Limb (tissue), 2 donors: Measurements from ENCODE around the gene NFE2L2.
"Not testable (repeated sequence)": the region's sequence is repeated elsewhere in the genome, so short reads cannot be mapped to it uniquely, and the experiment has no call there.

ENCODE experiments used
- DNase-seq, 2 donors: peaks; one replicate each; pipeline ENCODE4 v3.0.0-alpha.2; 2016; ENCODE audit errors: extremely low spot score in 2 of 2

Gene NFE2L2

GRCh38 chr2:177237932-177238331, 26.6 kb downstream of the NFE2L2 start:
- no peak for DNase-seq

DNA sequence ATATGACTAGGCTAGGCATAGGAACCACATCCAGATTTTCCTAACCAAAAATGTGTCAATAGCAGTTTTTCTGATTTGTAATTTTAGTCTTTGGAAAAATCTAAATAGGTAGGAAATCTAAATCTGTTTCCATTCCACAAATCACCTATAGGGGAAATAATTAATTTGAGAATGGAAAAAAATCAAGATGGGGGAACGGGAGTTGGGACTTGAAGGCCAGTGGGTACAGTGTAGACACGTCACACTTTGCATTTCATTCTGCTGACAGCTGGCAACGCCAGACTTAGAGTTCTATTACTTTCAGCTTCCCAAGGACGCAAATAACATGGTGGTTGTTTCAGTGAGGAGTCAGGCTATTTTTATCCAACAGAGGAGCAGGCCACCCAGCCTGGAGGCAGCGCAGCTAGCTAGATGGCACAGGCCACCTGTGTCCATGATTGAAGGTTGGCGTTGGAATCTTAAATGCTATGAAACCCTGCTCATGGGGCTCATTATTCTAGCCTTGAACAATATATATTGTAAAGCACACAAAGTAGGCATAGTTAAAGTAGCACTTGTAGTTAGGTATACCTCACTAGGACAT, 28.6 kb downstream of the NFE2L2 start:
- DNase-seq = no peak

DNA sequence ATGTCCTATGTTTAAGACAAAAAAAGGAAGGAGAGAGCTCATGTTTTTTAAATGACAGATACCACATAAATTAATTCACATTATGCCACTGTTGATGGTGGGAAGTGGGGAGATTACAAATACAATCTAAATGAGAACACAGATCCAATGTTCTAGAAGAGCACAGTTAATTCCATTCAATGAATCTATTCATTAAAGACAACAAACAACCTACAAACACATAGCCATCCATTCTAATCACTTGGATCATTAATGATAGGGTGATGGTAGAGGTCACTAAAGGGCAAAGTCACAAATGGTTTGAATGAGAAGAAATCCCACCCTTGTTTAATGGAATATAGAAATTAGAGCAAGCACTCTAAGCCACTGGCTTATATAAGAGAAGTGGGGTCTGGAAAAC, 30.3 kb downstream of the NFE2L2 start:
- DNase-seq = no peak

DNA sequence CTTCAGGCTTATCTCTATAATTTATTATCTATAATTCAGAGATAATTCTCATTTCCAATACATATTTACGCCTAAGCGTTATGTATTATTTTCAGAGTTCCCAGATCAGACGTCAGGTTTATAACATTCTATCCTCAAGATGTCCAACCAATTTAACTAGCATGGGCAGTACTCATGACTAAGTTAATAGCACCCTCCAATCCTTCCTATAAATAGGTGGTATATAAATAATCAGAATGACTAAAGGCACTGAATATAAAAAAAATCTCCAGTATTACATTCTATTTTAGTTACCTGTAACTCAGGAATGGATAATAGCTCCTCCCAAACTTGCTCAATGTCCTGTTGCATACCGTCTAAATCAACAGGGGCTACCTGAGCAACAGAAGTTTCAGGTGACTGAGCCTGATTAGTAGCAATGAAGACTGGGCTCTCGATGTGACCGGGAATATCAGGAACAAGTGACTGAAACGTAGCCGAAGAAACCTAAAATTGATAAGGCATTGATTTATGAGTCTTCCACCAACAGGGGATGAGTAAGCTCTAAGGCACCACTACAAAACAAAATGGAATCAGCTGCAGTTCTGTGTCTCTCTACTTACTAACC, 32.3 kb downstream of the NFE2L2 start:
- DNase-seq = no peak

DNA sequence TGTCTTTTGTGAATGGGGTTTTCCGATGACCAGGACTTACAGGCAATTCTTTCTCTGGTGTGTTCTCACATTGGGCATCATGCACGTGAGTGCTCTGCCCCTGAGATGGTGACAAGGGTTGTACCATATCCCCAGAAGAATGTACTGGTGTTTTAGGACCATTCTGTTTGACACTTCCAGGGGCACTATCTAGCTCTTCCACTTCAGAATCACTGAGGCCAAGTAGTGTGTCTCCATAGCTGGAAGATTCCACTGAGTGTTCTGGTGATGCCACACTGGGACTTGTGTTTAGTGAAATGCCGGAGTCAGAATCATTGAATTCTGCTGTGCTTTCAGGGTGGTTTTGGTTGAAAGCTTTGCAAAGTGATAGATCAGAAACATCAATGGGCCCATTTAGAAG, 33.3 kb downstream of the NFE2L2 start:
- DNase-seq = no peak

GRCh38 chr2:177229442-177230242, 34.9 kb downstream of the NFE2L2 start:
- DNase-seq = no peak

DNA sequence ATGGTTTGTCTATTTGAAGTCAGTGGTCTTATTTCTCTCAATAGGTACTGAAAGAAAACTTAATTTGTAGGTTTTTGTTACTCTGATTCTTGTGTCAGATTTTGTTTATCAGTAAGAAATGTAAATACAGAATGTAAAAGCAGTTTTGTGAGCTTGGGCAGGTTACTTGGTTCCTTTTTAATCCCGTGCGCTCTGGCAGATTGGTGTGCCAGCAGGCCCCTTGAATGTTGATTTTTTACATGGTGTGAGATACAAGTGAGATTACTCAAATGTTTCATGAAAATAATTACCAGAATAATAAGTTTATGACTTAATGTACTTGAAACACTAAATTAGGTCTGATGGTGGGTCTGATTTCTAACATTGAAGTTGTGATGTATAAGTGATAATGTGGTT, 38.6 kb downstream of the NFE2L2 start:
- DNase-seq = no peak

DNA sequence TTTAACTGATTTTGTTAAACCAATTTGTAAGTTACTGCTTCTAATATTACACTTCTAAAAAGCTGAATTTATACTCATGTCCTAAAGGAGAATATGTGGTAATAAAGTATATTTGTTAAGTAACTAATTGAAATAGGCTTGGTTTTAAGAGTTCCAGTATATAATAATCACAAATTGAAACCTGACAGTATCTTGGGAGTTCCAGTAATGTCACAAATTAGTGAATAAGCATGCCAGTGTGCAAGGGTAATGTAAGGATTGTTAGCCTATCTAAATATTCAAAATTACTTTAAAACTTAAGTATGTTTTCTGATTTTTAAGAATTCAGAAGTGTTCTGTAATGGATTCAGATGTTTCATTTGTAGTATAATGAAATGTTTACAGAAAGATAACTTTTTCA, 41.1 kb downstream of the NFE2L2 start:
- DNase-seq = not testable (repeated sequence)

DNA sequence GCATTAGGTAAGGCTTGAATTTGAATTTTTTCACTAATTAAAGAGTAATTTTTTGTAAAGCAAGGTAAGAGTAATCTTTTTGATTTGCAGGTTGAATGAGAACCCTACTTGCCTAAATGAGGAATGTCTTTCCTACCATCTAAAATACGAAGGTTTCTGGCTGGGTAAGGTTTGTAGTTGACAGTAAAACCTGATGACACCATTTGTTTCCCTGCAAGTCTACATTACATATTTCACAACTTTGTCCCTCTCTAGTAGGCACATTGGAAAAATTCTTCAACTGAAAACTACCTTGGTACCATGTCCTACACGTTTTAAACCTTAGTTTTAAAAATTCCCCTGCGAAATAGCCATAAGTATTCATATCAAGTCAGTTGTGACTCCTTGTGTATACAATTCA, 42.6 kb downstream of the NFE2L2 start:
- no peak for DNase-seq

- no peak for DNase-seq
These were observed 43.0 kb downstream of the NFE2L2 start for GRCh38 chr2:177221534-177221933.

DNA sequence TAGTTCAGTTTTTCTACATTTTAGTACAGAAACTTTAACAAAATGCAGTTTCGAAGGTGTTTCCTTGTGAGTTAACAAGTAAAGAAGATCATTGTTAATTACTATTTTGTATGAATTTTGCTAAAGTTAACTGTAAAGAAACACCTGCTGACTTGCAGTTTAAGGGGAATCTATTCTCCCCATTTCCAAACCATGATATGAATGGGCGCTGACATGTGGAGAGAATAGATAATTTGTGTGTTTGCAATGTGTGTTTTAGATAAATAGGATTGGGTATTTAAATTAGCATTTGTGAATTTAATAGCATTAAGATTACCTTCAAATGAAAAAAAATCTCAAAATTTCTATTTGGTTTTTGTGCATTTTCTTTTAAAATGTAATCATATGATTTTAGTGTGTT, 44.7 kb downstream of the NFE2L2 start:
- DNase-seq = not testable (repeated sequence)

DNA sequence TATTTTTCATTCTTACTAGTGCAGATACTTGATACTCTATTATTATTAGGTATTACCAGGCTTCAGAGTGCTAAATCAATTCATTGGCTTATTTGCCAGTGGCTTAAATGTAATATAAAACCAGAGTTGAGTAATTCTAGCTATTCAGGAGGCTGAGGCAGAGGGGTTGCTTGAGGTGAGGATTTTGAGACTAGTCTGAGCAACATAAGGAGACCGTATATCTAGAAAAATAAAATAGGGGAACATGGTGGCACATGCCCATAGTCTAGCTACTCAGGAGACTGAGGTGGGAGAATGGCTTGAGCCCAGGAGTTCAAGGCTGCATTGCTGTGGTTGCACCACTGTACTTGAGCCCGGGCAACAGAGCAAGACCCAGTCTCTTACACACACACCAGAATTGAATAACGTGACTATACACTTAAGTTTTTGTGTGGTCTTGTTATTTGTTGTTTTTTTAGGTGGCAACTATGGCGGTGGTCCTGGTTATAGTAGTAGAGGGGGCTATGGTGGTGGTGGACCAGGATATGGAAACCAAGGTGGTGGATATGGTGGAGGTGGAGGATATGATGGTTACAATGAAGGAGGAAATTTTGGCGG, 47.2 kb downstream of the NFE2L2 start:
- no peak for DNase-seq

- DNase-seq = peak; percentile 89 to 95
These were observed 51.4 kb downstream of the NFE2L2 start for GRCh38 chr2:177212891-177213856.

DNA sequence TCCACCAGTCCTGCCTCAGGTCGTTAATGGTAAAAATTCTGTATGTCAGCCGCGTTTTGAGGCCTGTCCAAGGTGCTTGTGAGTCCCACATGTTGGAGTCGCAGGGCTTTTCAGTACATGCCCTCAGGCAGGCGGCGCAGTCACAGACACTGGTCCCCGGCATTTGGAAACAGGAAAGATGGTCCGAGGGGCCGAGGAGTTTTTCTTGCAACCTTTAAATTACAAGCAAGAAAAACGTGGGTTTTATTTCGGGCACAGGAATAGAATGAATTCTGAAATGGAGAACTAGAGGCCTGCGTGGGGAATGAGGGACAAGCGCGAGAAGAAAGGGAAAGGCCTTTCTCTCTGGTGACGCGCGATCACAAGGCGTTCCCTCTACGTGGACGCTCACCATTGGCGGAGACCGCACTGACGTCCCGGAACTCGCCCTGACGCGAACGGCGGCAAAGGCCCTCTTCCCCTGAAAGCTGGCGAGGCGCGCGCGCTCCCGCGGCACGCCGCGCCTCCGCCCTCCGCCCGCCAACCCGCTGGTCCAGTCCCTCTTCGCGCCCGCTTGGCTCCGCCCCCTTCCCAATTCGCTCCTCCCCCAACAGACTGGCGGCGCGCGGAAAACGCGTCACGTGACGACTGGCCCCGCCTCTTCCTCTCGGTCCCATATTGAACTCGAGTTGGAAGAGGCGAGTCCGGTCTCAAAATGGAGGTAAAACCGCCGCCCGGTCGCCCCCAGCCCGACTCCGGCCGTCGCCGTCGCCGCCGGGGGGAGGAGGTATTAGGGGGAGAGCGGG, 52.2 kb downstream of the NFE2L2 start, which contains the start of gene HNRNPA3:
Gene HNRNPA3, plus strand, starts transcription at position 689 of the 785 bp plus-strand sequence. Its CDS starts 6 bp downstream, at position 695.
- peak; percentile 99 to 100 for DNase-seq

DNA sequence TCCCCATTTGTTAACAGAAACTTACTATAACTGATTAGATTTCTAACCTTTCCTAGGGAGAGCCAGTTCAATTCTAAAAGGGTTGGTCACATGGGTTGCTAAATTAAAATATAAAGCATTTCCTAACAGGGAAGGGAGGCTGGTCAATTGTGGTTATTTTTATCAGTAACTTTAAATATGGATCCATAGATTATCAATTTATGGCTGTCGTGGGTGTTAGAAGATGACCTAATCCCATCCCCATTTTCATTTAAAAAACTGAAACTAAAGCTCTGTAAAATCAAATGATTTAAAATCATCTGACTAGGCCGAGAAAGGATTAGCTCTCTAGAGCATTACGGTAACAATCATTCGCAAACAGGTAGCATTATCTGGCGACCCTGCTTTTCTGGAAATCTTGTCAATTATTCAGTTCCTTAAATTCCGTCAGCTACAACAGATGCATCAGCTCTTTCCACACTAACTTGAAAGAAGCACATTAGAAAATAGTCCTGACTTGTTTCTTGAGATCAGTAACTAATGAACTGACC, 52.9 kb downstream of the NFE2L2 start:
- peak in 1 of 2 donors; percentile 34 for DNase-seq

DNA sequence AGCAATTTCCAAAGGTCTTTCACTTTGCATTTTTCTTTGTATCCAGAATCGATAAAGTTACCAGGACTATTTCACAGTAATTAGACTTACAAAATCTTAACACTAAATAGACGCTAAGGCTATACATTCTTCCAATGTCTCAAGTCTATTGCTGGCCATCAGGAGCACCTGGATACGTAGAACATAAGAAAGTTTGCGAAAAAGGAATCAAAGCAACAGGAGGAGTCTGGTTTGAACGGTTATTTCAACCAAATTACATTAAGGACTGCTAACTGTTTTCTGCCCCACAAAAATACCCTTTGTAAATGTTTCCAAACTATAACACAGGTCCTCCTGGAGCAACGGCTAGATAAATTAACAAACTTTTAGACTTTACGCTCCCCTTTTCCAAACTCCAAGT, 53.4 kb downstream of the NFE2L2 start:
- DNase-seq = no peak

GRCh38 chr2:177207101-177207500, 57.4 kb downstream of the NFE2L2 start:
- no peak for DNase-seq

- DNase-seq = no peak
These were observed 60.1 kb downstream of the NFE2L2 start for GRCh38 chr2:177204417-177204816.

- DNase-seq = no peak
These were observed 62.6 kb downstream of the NFE2L2 start for GRCh38 chr2:177201919-177202346.

DNA sequence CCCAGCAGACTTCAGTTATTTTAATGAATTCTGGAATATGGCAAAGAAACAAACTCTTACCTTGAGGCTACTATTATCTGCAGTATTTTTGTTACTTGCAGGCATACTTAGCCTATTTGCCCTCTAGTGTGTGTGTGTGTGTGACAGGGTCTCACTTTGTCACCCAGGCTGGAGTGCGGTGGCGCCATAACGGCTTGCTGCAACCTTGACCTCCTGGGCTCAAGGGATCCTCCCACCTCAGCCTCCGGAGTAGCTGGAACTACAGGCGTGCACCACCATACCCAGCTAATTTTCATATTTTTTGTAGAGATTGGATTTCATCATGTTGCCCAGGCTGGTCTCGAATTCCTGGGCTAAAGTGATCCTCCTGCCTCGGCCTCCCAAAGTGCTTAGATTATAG, 64.1 kb downstream of the NFE2L2 start:
- DNase-seq = not testable (repeated sequence)
